Pulmonary artery endothelial cell (primary cell): ENCODE results near the gene LRRC37A2. TPM values are rescaled to one million over a fixed set of nuclear protein-coding genes. Genes with fewer than 3 reads are reported as not detected.
"Not testable (repeated sequence)": the region's sequence is repeated elsewhere in the genome, so short reads cannot be mapped to it uniquely, and the experiment has no call there.

Experiments
- DNase-seq: peaks from one replicate; pipeline ENCODE4 v3.0.0-alpha.2; 2011; ENCODE audit warnings: low read depth, low spot score
- total RNA-seq: library from RNA; depleted of rRNA; stranded (reverse); fragments of >200 nt; gene quantifications from 2 replicates; pipeline ENCODE4 v1.2.3, GENCODE V29; 2014

LRRC37A2 gene
- total RNA-seq: 2.4 and 4.2 TPM in 2 replicates

- DNase-seq: not testable (repeated sequence)
These were observed at the start of gene LRRC37A2 for GRCh38 chr17:46512168-46512567. Gene LRRC37A2 (plus strand): TSS chr17:46512468. CDS start chr17:46512713, 245 bp downstream.

GRCh38 chr17:46467618-46468017, 44.6 kb upstream of the LRRC37A2 start:
- not testable (repeated sequence) for DNase-seq

- not testable (repeated sequence) for DNase-seq
These were observed 37.8 kb upstream of the LRRC37A2 start for GRCh38 chr17:46474489-46474888.

GRCh38 chr17:46475583-46475982, 36.7 kb upstream of the LRRC37A2 start:
- not testable (repeated sequence) for DNase-seq

GRCh38 chr17:46478823-46479222, 33.4 kb upstream of the LRRC37A2 start:
- DNase-seq: not testable (repeated sequence)

GRCh38 chr17:46481310-46481709, 31.0 kb upstream of the LRRC37A2 start:
- not testable (repeated sequence) for DNase-seq

- not testable (repeated sequence) for DNase-seq
These were observed 20.2 kb upstream of the LRRC37A2 start for GRCh38 chr17:46492021-46492420.

GRCh38 chr17:46499437-46500139, 12.7 kb upstream of the LRRC37A2 start:
- DNase-seq: not testable (repeated sequence)

- DNase-seq: not testable (repeated sequence)
These were observed 6.4 kb upstream of the LRRC37A2 start for GRCh38 chr17:46505896-46506295.

- DNase-seq: not testable (repeated sequence)
These were observed 22.4 kb downstream of the LRRC37A2 start for GRCh38 chr17:46534716-46535115.

- DNase-seq: not testable (repeated sequence)
These were observed 36.3 kb downstream of the LRRC37A2 start for GRCh38 chr17:46548607-46549006.

- DNase-seq: not testable (repeated sequence)
These were observed 46.9 kb downstream of the LRRC37A2 start for GRCh38 chr17:46559155-46559554.

- not testable (repeated sequence) for DNase-seq
These were observed 47.8 kb downstream of the LRRC37A2 start for GRCh38 chr17:46560048-46560447.

GRCh38 chr17:46566284-46566683, 54.0 kb downstream of the LRRC37A2 start:
- not testable (repeated sequence) for DNase-seq

- not testable (repeated sequence) for DNase-seq
These were observed 54.7 kb downstream of the LRRC37A2 start for GRCh38 chr17:46566980-46567379.

GRCh38 chr17:46571796-46572195, 59.5 kb downstream of the LRRC37A2 start:
- not testable (repeated sequence) for DNase-seq

- DNase-seq: not testable (repeated sequence)
These were observed 67.1 kb downstream of the LRRC37A2 start, which contains the start of gene ARL17A for GRCh38 chr17:46579083-46580075. Gene ARL17A (minus strand): TSS chr17:46579691. CDS start chr17:46576322, 3,369 bp downstream.

GRCh38 chr17:46580082-46580481, 67.8 kb downstream of the LRRC37A2 start:
- not testable (repeated sequence) for DNase-seq

- DNase-seq: not testable (repeated sequence)
These were observed 73.2 kb downstream of the LRRC37A2 start for GRCh38 chr17:46585444-46585843.

GRCh38 chr17:46590157-46591146, 78.2 kb downstream of the LRRC37A2 start, which contains the start of gene NSF:
Gene NSF (plus strand): TSS chr17:46590669. CDS start chr17:46590776, 107 bp downstream.
- not testable (repeated sequence) for DNase-seq
